Right lobe of liver (tissue), 6 donors: ENCODE results near the gene OR2H1. TPM values are rescaled to one million over a fixed set of nuclear protein-coding genes. Genes with fewer than 3 reads are reported as not detected.
"Not testable (repeated sequence)": the region's sequence is repeated elsewhere in the genome, so short reads cannot be mapped to it uniquely, and the experiment has no call there.

Experiments
- ATAC-seq, 4 donors: fragments of 200-7000 bp; cut with Tn5 transposase; one replicate each; pipeline ENCODE4 v1.9.1; 2020; ENCODE audit warnings: mild to moderate bottlenecking in 4 of 4, moderate library complexity in 4 of 4
- DNase-seq, 3 donors: peaks; one replicate each; pipeline ENCODE4 v3.0.0-alpha.2; 2020
- H3K27ac ChIP-seq, 3 donors: fragments of 200-600 bp; one replicate each; pipeline ENCODE4 v1.8.0; 2022
- H3K27me3 ChIP-seq, 2 donors: fragments of 200-600 bp; one replicate each; pipeline ENCODE4 v1.8.0; 2022
- H3K36me3 ChIP-seq, 4 donors: fragments of 200-600 bp; sonication (generic) in 1 of 4; one replicate each; pipeline versions ENCODE4 v1.5.1 to v1.8.0; 2017 to 2022; ENCODE audit warnings: control low read depth in 1 of 4
- H3K4me1 ChIP-seq, 4 donors: fragments of 200-600 bp; sonication (generic) in 1 of 4; one replicate each; pipeline versions ENCODE4 v1.5.1 to v1.8.0; 2017 to 2022; ENCODE audit warnings: control low read depth in 1 of 4
- H3K4me3 ChIP-seq, 3 donors: fragments of 200-600 bp; one replicate each; pipeline ENCODE4 v1.8.0; 2022
- H3K9me3 ChIP-seq, 4 donors: fragments of 200-600 bp; sonication (generic) in 1 of 4; one replicate each; pipeline versions ENCODE4 v1.5.1 to v1.8.0; 2017 to 2022; ENCODE audit warnings: control low read depth in 1 of 4
- CTCF ChIP-seq, 4 donors: fragments of 200-600 bp in 3 of 4; fragments of 450-650 bp in 1 of 4; IDR thresholded peaks; one replicate each; pipeline versions ENCODE4 v1.5.1 to v1.8.0; 2016 to 2022; ENCODE audit warnings: antibody characterized with exemption in 4 of 4, mild to moderate bottlenecking in 2 of 4
- POLR2A ChIP-seq: fragments of 450-650 bp; IDR thresholded peaks from one replicate; pipeline ENCODE4 v1.6.1; 2017; ENCODE audit warnings: antibody characterized with exemption, mild to moderate bottlenecking
- WGBS: methylation state at CpG from one replicate; pipeline ENCODE4 v1.1.6; 2018; ENCODE audit warnings: low coverage, low lambda C conversion rate; ENCODE audit not compliant: insufficient coverage; ENCODE audit errors: missing lambda C conversion rate; 5-methylcytosine and 5-hydroxymethylcytosine counted together
- intact Hi-C, 2 donors: fragments of 100-400 bp; cut with DNase I; formaldehyde crosslinking; loops; one replicate each; pipeline versions ENCODE4 v1.11.2 to v1.14.1; 2022
- total RNA-seq, 6 experiments: library from RNA; depleted of rRNA in 2 of 6; stranded (reverse); fragments of >200 nt in 2 of 6; fragmentation: NEBNext Ultra II Directional in 3 of 6; extraction: Animal tissue kit (Norgen Biotek cat#: 25700) in 3 of 6; gene quantifications; one replicate each; pipeline versions ENCODE4 v1.1.0 to v1.2.4, GENCODE V29; 2016 to 2023
- donor health status: DM: no; HTN: yes; CAD: no.
- donor health status: DM: no; HTN: no; CAD: no.
- donor health status: DM: no; HTN: no; CAD: no.
- donor health status: DM: no; HTN: yes; CAD: no.
- donor health status: DM: no; HTN: yes; CAD: no.

OR2H1 gene
- total RNA-seq, 6 experiments from 2014 or later, result not detected

GRCh38 chr6:29442719-29443118, 14.2 kb upstream of the OR2H1 start:
- Histone ChIP-seq H3K27me3 (no peaks in the 10 kb centered on the region), H3K27ac (no peak overlapping the region), H3K4me1 (no peaks in the 10 kb centered on the region), H3K36me3 (no peaks in the 10 kb centered on the region), H3K4me3 (no peak overlapping the region), H3K9me3 (no peaks in the 10 kb centered on the region)
- ATAC-seq, result no peak
- intact Hi-C loops, result no loop called here
- 71% methylated on average over 1 of the region's 1 CpG for WGBS
- DNase-seq, result no peak
- TF ChIP-seq POLR2A (no peak), CTCF (IDR thresholded peaks at IDR 0.05) (no peak)

- H3K4me1 ChIP-seq, DNase-seq, H3K36me3 ChIP-seq, intact Hi-C loops, H3K4me3 ChIP-seq, H3K27ac ChIP-seq, ATAC-seq, H3K27me3 ChIP-seq, H3K9me3 ChIP-seq: not testable (repeated sequence)
- WGBS, result 33% methylated on average over 1 of the region's 1 CpG
Measured at GRCh38 chr6:29444031-29444430, 12.9 kb upstream of the OR2H1 start.

GRCh38 chr6:29447670-29448069, 9.3 kb upstream of the OR2H1 start:
- WGBS, result 75% methylated on average over 1 of the region's 1 CpG
- no peaks in the 10 kb centered on the region for H3K4me1 ChIP-seq
- no peaks in the 10 kb centered on the region for H3K9me3 ChIP-seq
- no peak overlapping the region for H3K27ac ChIP-seq
- intact Hi-C loops, result no loop called here
- no peak for ATAC-seq
- no peak for DNase-seq
- no peaks in the 10 kb centered on the region for H3K27me3 ChIP-seq
- H3K4me3 ChIP-seq, result no peak overlapping the region
- no peaks in the 10 kb centered on the region for H3K36me3 ChIP-seq
- TF ChIP-seq CTCF (IDR thresholded peaks at IDR 0.05) (no peak), POLR2A (no peak)

- no peak for DNase-seq
- H3K36me3 ChIP-seq, result no peaks in the 10 kb centered on the region
- no peaks in the 10 kb centered on the region for H3K27me3 ChIP-seq
- TF ChIP-seq POLR2A (no peak), CTCF (IDR thresholded peaks at IDR 0.05) (no peak)
- intact Hi-C loops, result no loop called here
- no peak for ATAC-seq
- no peaks in the 10 kb centered on the region for H3K4me1 ChIP-seq
- H3K27ac ChIP-seq, result no peak overlapping the region
- 42% methylated on average over 3 of the region's 3 CpGs for WGBS
- no peaks in the 10 kb centered on the region for H3K9me3 ChIP-seq
- H3K4me3 ChIP-seq, result no peak overlapping the region
Measured at GRCh38 chr6:29451471-29452193, 5.3 kb upstream of the OR2H1 start.

- DNase-seq (no peak), ATAC-seq (no peak)
- TF ChIP-seq POLR2A (no peak), CTCF (IDR thresholded peaks at IDR 0.05) (no peak)
- intact Hi-C loops, result no loop called here
- no peak overlapping the region for H3K27ac ChIP-seq
- no peaks in the 10 kb centered on the region for H3K9me3 ChIP-seq
- no peak overlapping the region for H3K4me3 ChIP-seq
- H3K27me3 ChIP-seq, result no peaks in the 10 kb centered on the region
- H3K4me1 ChIP-seq, result no peaks in the 10 kb centered on the region
- 61% methylated on average over 4 of the region's 5 CpGs for WGBS
- H3K36me3 ChIP-seq, result no peaks in the 10 kb centered on the region
Measured at GRCh38 chr6:29461021-29461814, 4.3 kb downstream of the OR2H1 start.
